Heart right ventricle (tissue), 16 donors: Measurements from ENCODE around the gene NCKAP5. TPM values are rescaled to one million over a fixed set of nuclear protein-coding genes. Genes with fewer than 3 reads are reported as not detected.
A peak's percentile ranks its signal among the peaks of the same experiment; 100 is the strongest.

ENCODE experiments used
- ATAC-seq, 8 donors: fragments of 200-7000 bp; cut with Tn5 transposase; one replicate each; pipeline ENCODE4 v1.9.1; 2020; ENCODE audit warnings: mild to moderate bottlenecking in 8 of 8, moderate library complexity in 8 of 8, moderate number of reproducible peaks in 1 of 8
- DNase-seq, 2 donors: peaks; one replicate each; pipeline ENCODE4 v3.0.0-alpha.2; 2020
- H3K27ac ChIP-seq, 10 donors: fragments of 200-600 bp; sonication (generic) in 2 of 10; one replicate each; pipeline versions ENCODE4 v1.5.0 to v1.8.0; 2020 to 2022; ENCODE audit warnings: mild to moderate bottlenecking in 3 of 10
- H3K27me3 ChIP-seq, 7 donors: fragments of 200-600 bp; one replicate each; pipeline ENCODE4 v1.8.0; 2021 to 2022; ENCODE audit warnings: mild to moderate bottlenecking in 2 of 7
- H3K36me3 ChIP-seq, 9 donors: fragments of 200-600 bp; sonication (generic) in 1 of 9; one replicate each; pipeline versions ENCODE4 v1.5.0 to v1.8.0; 2020 to 2022; ENCODE audit warnings: mild to moderate bottlenecking in 2 of 9
- H3K4me1 ChIP-seq, 9 donors: fragments of 200-600 bp; sonication (generic) in 1 of 9; one replicate each; pipeline versions ENCODE4 v1.5.0 to v1.8.0; 2020 to 2022; ENCODE audit warnings: mild to moderate bottlenecking in 4 of 9
- H3K4me3 ChIP-seq, 10 donors: fragments of 200-600 bp; sonication (generic) in 2 of 10; one replicate each; pipeline versions ENCODE4 v1.5.0 to v1.8.0; 2020 to 2022; ENCODE audit warnings: mild to moderate bottlenecking in 7 of 10, moderate library complexity in 2 of 10
- H3K9me3 ChIP-seq, 11 donors: fragments of 200-600 bp in 10 of 11; sonication (generic) in 2 of 11; one replicate each; pipeline versions ENCODE4 v1.5.0 to v1.8.0; 2013 to 2022; ENCODE audit warnings: mild to moderate bottlenecking in 2 of 11, control low read depth in 1 of 11, moderate library complexity in 1 of 11
- WGBS, 2 donors: extraction: QIAGEN DNeasy Blood & Tissue Kit; methylation state at CpG; one replicate each; pipeline ENCODE4 v1.1.7; 2013; ENCODE audit warnings: inconsistent platforms in 1 of 2; 5-methylcytosine and 5-hydroxymethylcytosine counted together
- intact Hi-C, 10 donors: fragments of 100-400 bp; cut with DNase I; formaldehyde crosslinking; loops; one replicate each; pipeline versions ENCODE4 v1.11.1 to v1.14.2; 2022
- polyA plus RNA-seq, 2 donors: library from polyadenylated mRNA; stranded (reverse); fragments of 200-250 nt; gene quantifications; one replicate each; pipeline ENCODE4 v1.2.3, GENCODE V29; 2013
- total RNA-seq, 10 donors: library from RNA; stranded (reverse); fragmentation: NEBNext Ultra II Directional in 3 of 10; extraction: Animal tissue kit (Norgen Biotek cat#: 25700) in 3 of 10; gene quantifications; one replicate each; pipeline versions ENCODE4 v1.2.1 to v1.2.4, GENCODE V29; 2021 to 2023
- TF ChIP-seq, protein P1 (sequence below), 9 donors: fragments of 200-600 bp; sonication (generic) in 2 of 9; IDR thresholded peaks; one replicate each; pipeline versions ENCODE4 v1.5.0 to v1.8.0; 2021 to 2022; ENCODE audit warnings: antibody characterized with exemption in 9 of 9, mild to moderate bottlenecking in 5 of 9, moderate library complexity in 1 of 9
- donor health status: Arrhythmogenic right ventricular cardiomyopathy.
- donor health status: ischemic (EF 13 %, LVEDD 7.1; RV severe dilation, severe dysfunction).
- donor health status: healthy with polysubstance abuse.
- donor health status: DM: no; HTN: yes; CAD: no.
- donor health status: DM: no; HTN: no; CAD: no.
- donor health status: ischemic (EF 25% LVEDD 6.9; RV normal size, moderate dysfunction).
- donor health status: ischemic (EF 25% LVEDD 5.7; RV mildly dilated, moderate dysfunction).
- donor health status: healthy.
- donor health status: DM: yes; HTN: yes; CAD: no.
- donor health status: Ischemic cardiomyopathy.
- donor health status: ischemic (EF 35%, LVEDD 5.7; RV mildly dilated, moderate dysfunction).
- donor health status: nonischemic (EF 11% LVEDD 7.7; RV severe dilation, severe dysfunction).
- donor health status: DM: yes; HTN: yes; CAD: no.
- donor health status: PGD.
- donor health status: ischemic (EF 29% LVEDD 5.4; RV normal size, mild dysfunction).
- donor health status: nonischemic (EF 23%, LVEDD 6.1; RV moderate dilation, normal function).

Gene NCKAP5
- total and polyA plus RNA-seq, 12 donors: 0.57 to 11.7 (median 6.2) TPM

DNA sequence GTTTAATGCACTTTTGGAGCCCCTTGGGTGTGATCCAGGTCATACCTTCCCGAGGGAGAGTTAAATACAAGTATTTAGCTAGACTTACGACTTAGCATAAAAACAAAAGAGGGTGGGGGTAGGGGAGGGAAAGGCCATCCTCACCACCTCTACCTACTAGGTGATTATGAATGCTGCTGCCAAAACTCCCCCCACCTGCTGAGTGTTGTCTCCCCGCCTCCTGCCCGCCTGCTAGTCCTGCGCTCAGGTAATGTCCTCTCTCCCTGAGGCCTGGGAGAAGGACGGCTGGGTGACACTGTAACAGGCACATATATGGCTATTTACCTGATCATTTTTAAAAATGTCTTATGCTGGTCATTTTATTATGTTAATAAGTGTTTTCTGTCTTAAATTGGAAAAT lies 3.0 kb upstream of the NCKAP5 start:
- no peaks in the 10 kb centered on the region for H3K36me3 ChIP-seq
- WGBS, 2 donors: 90 to 95% methylated on average over 6 of the region's 6 CpGs
- TF ChIP-seq, protein P1, sequence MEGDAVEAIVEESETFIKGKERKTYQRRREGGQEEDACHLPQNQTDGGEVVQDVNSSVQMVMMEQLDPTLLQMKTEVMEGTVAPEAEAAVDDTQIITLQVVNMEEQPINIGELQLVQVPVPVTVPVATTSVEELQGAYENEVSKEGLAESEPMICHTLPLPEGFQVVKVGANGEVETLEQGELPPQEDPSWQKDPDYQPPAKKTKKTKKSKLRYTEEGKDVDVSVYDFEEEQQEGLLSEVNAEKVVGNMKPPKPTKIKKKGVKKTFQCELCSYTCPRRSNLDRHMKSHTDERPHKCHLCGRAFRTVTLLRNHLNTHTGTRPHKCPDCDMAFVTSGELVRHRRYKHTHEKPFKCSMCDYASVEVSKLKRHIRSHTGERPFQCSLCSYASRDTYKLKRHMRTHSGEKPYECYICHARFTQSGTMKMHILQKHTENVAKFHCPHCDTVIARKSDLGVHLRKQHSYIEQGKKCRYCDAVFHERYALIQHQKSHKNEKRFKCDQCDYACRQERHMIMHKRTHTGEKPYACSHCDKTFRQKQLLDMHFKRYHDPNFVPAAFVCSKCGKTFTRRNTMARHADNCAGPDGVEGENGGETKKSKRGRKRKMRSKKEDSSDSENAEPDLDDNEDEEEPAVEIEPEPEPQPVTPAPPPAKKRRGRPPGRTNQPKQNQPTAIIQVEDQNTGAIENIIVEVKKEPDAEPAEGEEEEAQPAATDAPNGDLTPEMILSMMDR (IDR thresholded peaks at IDR 0.05): no peak
- H3K9me3 ChIP-seq: no peaks in the 10 kb centered on the region
- intact Hi-C loops: loop anchor here in 1 of 10 donors (5.0 kb wide), 1 partner anchor 206 kb away; no protein-coding TSS in a partner anchor
- no peak for ATAC-seq
- peaks cover 0 to 9% (median 0%) of the 10 kb centered on the region in 7 donors for H3K27me3 ChIP-seq
- DNase-seq: no peak
- H3K4me3 ChIP-seq: no peak overlapping the region
- H3K4me1 ChIP-seq: peaks cover 0 to 25% (median 15%) of the 10 kb centered on the region in 9 donors
- no peak overlapping the region for H3K27ac ChIP-seq

DNA sequence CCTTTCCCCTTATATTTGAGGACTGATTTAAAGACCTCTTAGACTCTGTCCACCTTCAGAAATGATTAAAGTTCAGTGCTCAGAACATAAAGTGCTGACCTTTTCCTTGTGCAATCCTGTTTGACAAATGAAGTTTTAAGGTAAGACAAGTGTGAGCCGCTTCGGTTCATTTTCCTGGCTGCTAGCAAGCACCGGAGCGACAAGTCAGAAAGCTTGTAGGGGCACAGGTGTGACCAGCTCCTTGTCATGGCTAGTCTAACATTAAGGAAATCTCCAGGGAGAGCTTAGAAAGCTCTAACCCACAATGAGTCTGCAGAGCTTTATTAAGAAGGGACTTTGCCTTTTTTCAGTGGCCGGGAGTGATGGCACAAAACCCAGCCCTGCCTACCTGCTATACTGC lies 2.3 kb upstream of the NCKAP5 start:
- intact Hi-C loops: loop anchor here in 1 of 10 donors (5.0 kb wide), 1 partner anchor 207 kb away; no protein-coding TSS in a partner anchor
- Histone ChIP-seq H3K4me1 (peaks cover 0 to 31% (median 15%) of the 10 kb centered on the region in 9 donors), H3K27me3 (peaks cover 0 to 9% (median 0%) of the 10 kb centered on the region in 7 donors), H3K27ac (no peak overlapping the region), H3K36me3 (no peaks in the 10 kb centered on the region), H3K9me3 (no peaks in the 10 kb centered on the region), H3K4me3 (no peak overlapping the region)
- TF ChIP-seq, protein P1 (IDR thresholded peaks at IDR 0.05): no peak
- ATAC-seq (no peak), DNase-seq (no peak)
- WGBS, 2 donors: 95 to 99% methylated on average over 5 of the region's 5 CpGs

DNA sequence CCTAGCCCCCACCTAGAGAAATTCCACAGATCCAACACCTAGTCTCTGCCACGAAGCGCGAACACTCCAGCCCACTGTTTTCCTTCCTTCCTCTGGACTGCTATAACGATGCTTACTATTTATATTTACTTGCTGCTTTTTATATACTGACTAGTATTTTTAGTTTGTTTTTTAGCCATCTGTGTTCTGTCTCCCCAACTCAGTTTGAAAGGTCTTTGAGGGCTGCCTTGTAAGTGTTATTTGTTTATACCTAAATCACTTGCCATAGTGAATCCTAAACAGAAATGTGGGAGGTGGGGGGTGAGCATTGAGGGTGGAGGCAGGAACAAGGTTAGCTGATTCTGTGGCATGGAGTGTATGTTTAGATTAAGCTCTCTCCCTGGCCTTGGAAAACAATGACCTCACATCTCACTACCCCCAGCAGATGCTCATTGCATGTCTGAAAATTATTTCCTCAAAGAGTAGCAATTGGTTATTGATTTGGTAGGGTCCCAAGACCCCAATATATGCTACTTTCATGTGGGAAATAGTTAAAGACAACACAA lies 1.1 kb upstream of the NCKAP5 start:
- intact Hi-C loops: loop anchor here in 8 of 10 donors (5.0 to 10.0 kb wide), 9 partner anchors 105 to 1025 kb away; no protein-coding TSS in a partner anchor
- no peaks in the 10 kb centered on the region for H3K9me3 ChIP-seq
- TF ChIP-seq, protein P1 (IDR thresholded peaks at IDR 0.05): no peak
- DNase-seq (no peak), ATAC-seq (no peak)
- no peak overlapping the region for H3K4me3 ChIP-seq
- H3K4me1 ChIP-seq: peaks cover 0 to 31% (median 15%) of the 10 kb centered on the region in 9 donors
- no peak overlapping the region for H3K27ac ChIP-seq
- H3K27me3 ChIP-seq: peaks cover 0 to 9% (median 0%) of the 10 kb centered on the region in 7 donors
- H3K36me3 ChIP-seq: no peaks in the 10 kb centered on the region
- 25 to 31% methylated on average over 4 of the region's 4 CpGs for WGBS, 2 donors

DNA sequence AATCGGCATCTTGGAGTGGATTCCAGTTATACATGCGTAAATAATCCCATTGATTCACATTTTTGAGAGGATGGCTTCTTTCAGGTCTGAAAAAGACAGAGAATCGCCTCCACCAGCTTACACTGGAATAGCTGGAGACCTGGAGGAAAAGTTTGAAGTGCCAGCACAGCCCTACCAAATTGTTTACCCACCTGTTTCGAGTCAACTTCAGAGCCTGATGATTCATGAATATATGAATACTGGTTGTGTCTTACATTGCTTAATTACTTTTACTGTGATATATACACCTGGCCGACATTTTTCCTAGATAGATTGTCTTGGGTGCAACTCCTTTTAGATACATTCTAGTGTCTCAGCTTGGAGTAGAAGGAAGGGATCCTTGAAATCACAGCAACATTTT lies 335 bp upstream of the NCKAP5 start:
- TF ChIP-seq, protein P1 (IDR thresholded peaks at IDR 0.05): no peak
- Histone ChIP-seq H3K4me1 (peaks cover 0 to 31% (median 15%) of the 10 kb centered on the region in 9 donors), H3K27ac (peak overlapping the region in 7 of 10 donors; percentile 23 to 79 (median 71)), H3K4me3 (peak overlapping the region in 9 of 10 donors; percentile 12 to 53 (median 45)), H3K36me3 (no peaks in the 10 kb centered on the region), H3K27me3 (peaks cover 0 to 9% (median 0%) of the 10 kb centered on the region in 7 donors), H3K9me3 (no peaks in the 10 kb centered on the region)
- intact Hi-C loops: loop anchor here in 8 of 10 donors (5.0 to 10.0 kb wide), 9 partner anchors 106 to 1024 kb away; no protein-coding TSS in a partner anchor
- no peak for DNase-seq
- WGBS, 2 donors: 37 to 38% methylated on average over 5 of the region's 5 CpGs
- no peak for ATAC-seq
